ENCODE measurements around the gene CHL1. TPM values are rescaled to one million over a fixed set of nuclear protein-coding genes. Genes with fewer than 3 reads are reported as not detected.

CHL1 gene
- total and polyA plus RNA-seq, 8 donors, result 0.23 to 3.4 (median 2.0) TPM

GRCh38 chr3:426072-426471 lies 229.5 kb downstream of the CHL1 start:
- no peak overlapping the region for H3K27ac ChIP-seq
- no peaks in the 10 kb centered on the region for H3K4me1 ChIP-seq
- ATAC-seq (no peak), DNase-seq (no peak), FAIRE-seq (no peak)
- no peak overlapping the region for H3K4me3 ChIP-seq
- intact Hi-C loops (cut with DNase I), result no loop called here
- no peak for TF ChIP-seq CTCF (IDR thresholded peaks at IDR 0.05)
- no peaks in the 10 kb centered on the region for H3K9me3 ChIP-seq
- no peaks in the 10 kb centered on the region for H3K36me3 ChIP-seq
- WGBS, 2 donors, result 14 to 39% methylated on average over 1 of the region's 1 CpG
- H3K27me3 ChIP-seq, result no peaks in the 10 kb centered on the region

GRCh38 chr3:427128-427527 lies 230.6 kb downstream of the CHL1 start:
- no peaks in the 10 kb centered on the region for H3K27me3 ChIP-seq
- no peak overlapping the region for H3K27ac ChIP-seq
- no peak for TF ChIP-seq CTCF (IDR thresholded peaks at IDR 0.05)
- ATAC-seq (no peak), FAIRE-seq (no peak), DNase-seq (no peak)
- no peaks in the 10 kb centered on the region for H3K9me3 ChIP-seq
- H3K36me3 ChIP-seq, result no peaks in the 10 kb centered on the region
- WGBS, 2 donors, result 40 to 51% methylated on average over 4 of the region's 4 CpGs
- no peaks in the 10 kb centered on the region for H3K4me1 ChIP-seq
- no peak overlapping the region for H3K4me3 ChIP-seq
- intact Hi-C loops (cut with DNase I), result no loop called here

DNA sequence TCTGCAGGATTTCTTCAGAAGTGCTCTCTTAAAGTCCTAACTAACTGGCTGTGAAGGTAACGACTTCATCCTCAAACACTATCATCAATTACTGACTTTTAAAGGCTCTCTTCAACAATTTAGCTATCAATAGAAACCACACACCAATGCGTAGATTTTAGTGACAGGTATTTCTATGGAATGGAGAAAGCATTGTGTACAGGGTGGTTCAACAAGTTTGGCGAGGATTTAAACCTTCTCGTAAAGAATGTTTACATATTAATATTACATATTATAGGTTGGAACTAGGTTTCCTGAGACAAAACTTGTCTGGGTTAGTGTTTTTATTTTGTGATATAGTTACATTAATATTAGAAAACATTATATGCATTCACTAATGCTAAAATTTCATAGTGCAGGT lies 233.6 kb downstream of the CHL1 start:
- ATAC-seq (no peak), DNase-seq (no peak), FAIRE-seq (no peak)
- Histone ChIP-seq H3K27ac (no peak overlapping the region), H3K27me3 (no peaks in the 10 kb centered on the region), H3K4me1 (no peaks in the 10 kb centered on the region), H3K4me3 (no peak overlapping the region), H3K9me3 (no peaks in the 10 kb centered on the region), H3K36me3 (no peaks in the 10 kb centered on the region)
- TF ChIP-seq CTCF (IDR thresholded peaks at IDR 0.05), result no peak
- WGBS, 2 donors, result 57 to 63% methylated on average over 4 of the region's 4 CpGs
- intact Hi-C loops (cut with DNase I), result no loop called here

- no peak overlapping the region for H3K4me3 ChIP-seq
- H3K27ac ChIP-seq, result no peak overlapping the region
- no peaks in the 10 kb centered on the region for H3K27me3 ChIP-seq
- no peak for TF ChIP-seq CTCF (IDR thresholded peaks at IDR 0.05)
- 32 to 36% methylated on average over 3 of the region's 3 CpGs for WGBS, 2 donors
- no peak for FAIRE-seq
- DNase-seq, result no peak
- H3K4me1 ChIP-seq, result no peaks in the 10 kb centered on the region
- intact Hi-C loops (cut with DNase I), result no loop called here
- H3K9me3 ChIP-seq, result no peaks in the 10 kb centered on the region
- no peaks in the 10 kb centered on the region for H3K36me3 ChIP-seq
- no peak for ATAC-seq
These were observed 238.6 kb downstream of the CHL1 start for GRCh38 chr3:435161-435560.

- Histone ChIP-seq H3K9me3 (no peaks in the 10 kb centered on the region), H3K36me3 (no peaks in the 10 kb centered on the region), H3K4me1 (no peaks in the 10 kb centered on the region), H3K4me3 (no peak overlapping the region), H3K27ac (no peak overlapping the region), H3K27me3 (no peaks in the 10 kb centered on the region)
- no peak for TF ChIP-seq CTCF (IDR thresholded peaks at IDR 0.05)
- intact Hi-C loops (cut with DNase I), result no loop called here
- WGBS, 2 donors, result 35 to 54% methylated on average over 2 of the region's 2 CpGs
- FAIRE-seq (no peak), ATAC-seq (no peak), DNase-seq (no peak)
These were observed 239.5 kb downstream of the CHL1 start for GRCh38 chr3:436053-436452.
